ENCODE data around the gene JUN.

GRCh38 chr1:58767143-58767542, 16.7 kb downstream of the JUN start:
- TF ChIP-seq CTCF (IDR thresholded peaks at IDR 0.05; ENCODE audit: insufficient read depth, low read length, poor library complexity, severe bottlenecking), result no peak
- no peak for TF ChIP-seq EZH2phosphoT487 (conservative IDR thresholded peaks at IDR 0.05; ENCODE audit: low read length)

Data from SU-DHL-6 (cell line).